ENCODE results near the gene DCDC1.
A peak's percentile ranks its signal among the peaks of the same experiment; 100 is the strongest.

DCDC1 gene

GRCh38 chr11:31231601-31232000 is 137.9 kb downstream of the DCDC1 start:
- DNase-seq: no peak

GRCh38 chr11:31218847-31219246 is 150.7 kb downstream of the DCDC1 start:
- DNase-seq: no peak

GRCh38 chr11:31214372-31214771 is 155.2 kb downstream of the DCDC1 start:
- no peak for DNase-seq

GRCh38 chr11:31199378-31199777 is 170.2 kb downstream of the DCDC1 start:
- no peak for DNase-seq

GRCh38 chr11:31173926-31174680 is 195.4 kb downstream of the DCDC1 start:
- DNase-seq: no peak

- DNase-seq: no peak
Measured at GRCh38 chr11:31160504-31161422, 208.8 kb downstream of the DCDC1 start.

- no peak for DNase-seq
Measured at GRCh38 chr11:31150841-31151240, 218.7 kb downstream of the DCDC1 start.

- no peak for DNase-seq
Measured at GRCh38 chr11:31150011-31150410, 219.5 kb downstream of the DCDC1 start.

- DNase-seq: no peak
Measured at GRCh38 chr11:31141789-31142188, 227.8 kb downstream of the DCDC1 start.

GRCh38 chr11:31139479-31139878 is 230.1 kb downstream of the DCDC1 start:
- no peak for DNase-seq

- DNase-seq: no peak
Measured at GRCh38 chr11:31132531-31133421, 236.8 kb downstream of the DCDC1 start.

GRCh38 chr11:31131760-31132159 is 237.8 kb downstream of the DCDC1 start:
- no peak for DNase-seq

GRCh38 chr11:31127290-31127689 is 242.2 kb downstream of the DCDC1 start:
- DNase-seq: no peak

GRCh38 chr11:31120428-31120827 is 249.1 kb downstream of the DCDC1 start:
- no peak for DNase-seq

- DNase-seq: no peak
Measured at GRCh38 chr11:31118566-31118965, 251.0 kb downstream of the DCDC1 start.

GRCh38 chr11:31117038-31117437 is 252.5 kb downstream of the DCDC1 start:
- DNase-seq: no peak

- no peak for DNase-seq
Measured at GRCh38 chr11:31114442-31114841, 255.1 kb downstream of the DCDC1 start.

GRCh38 chr11:31110830-31111229 is 258.7 kb downstream of the DCDC1 start:
- no peak for DNase-seq

- DNase-seq: no peak
Measured at GRCh38 chr11:31109446-31109845, 260.1 kb downstream of the DCDC1 start.

GRCh38 chr11:31107649-31108048 is 261.9 kb downstream of the DCDC1 start:
- no peak for DNase-seq

- peak in 3 of 6 experiments; percentile 2 to 18 (median 11) for DNase-seq
Measured at GRCh38 chr11:31106968-31107576, 262.5 kb downstream of the DCDC1 start.

GRCh38 chr11:31106326-31106725 is 263.2 kb downstream of the DCDC1 start:
- no peak for DNase-seq

- no peak for DNase-seq
Measured at GRCh38 chr11:31102875-31103274, 266.7 kb downstream of the DCDC1 start.
